Kidney tubule cell (primary cell): ENCODE results near the gene KMT2E.
A peak's percentile ranks its signal among the peaks of the same experiment; 100 is the strongest.

Experiments
- DNase-seq: peaks from one replicate; pipeline ENCODE4 v3.0.0-alpha.2; 2018; ENCODE audit warnings: low spot score

The KMT2E gene

GRCh38 chr7:105131033-105131656 is 117.1 kb downstream of the KMT2E start:
- peak; percentile 51 for DNase-seq

DNA sequence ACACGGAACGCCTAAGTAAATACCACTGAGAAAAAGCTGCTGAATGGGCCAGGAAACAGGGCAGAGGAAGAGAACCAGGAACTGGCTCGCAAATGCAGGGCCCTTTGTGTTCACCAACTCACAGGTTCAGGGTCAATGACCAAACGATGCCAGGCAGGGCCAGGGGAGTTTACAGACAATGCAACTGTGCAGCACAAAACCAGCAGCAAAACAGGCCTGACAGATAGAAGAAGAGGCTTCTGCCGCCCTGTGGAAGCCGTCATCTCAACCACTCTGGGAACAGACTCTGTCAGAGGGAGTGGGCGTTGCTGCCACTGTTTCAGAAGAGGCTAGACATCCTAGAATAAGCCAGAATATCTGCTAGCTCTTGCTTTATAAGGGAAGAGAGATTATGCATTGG is 117.9 kb downstream of the KMT2E start:
- peak; percentile 40 for DNase-seq

DNA sequence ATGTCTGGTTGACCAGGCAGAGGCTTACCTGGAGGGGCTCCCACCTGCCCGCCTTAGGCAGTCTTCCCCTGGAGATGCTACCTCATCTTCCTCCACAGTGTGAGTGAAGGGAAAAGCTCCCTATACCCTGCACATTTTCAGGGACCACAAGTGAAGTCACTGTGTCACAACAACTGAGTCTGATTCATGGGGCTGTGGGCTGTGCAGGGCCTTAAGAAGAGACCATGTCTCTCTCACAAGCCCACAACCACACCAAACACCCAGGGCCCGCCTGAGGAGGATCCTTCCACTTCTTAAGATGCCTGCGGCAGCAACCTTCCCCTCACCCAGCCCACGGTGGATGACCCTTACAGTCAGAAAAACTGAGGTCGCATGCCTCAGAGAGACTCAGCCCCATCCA is 118.3 kb downstream of the KMT2E start:
- DNase-seq = no peak

GRCh38 chr7:105132835-105133234 is 118.8 kb downstream of the KMT2E start:
- no peak for DNase-seq

GRCh38 chr7:105133358-105133757 is 119.4 kb downstream of the KMT2E start:
- no peak for DNase-seq

GRCh38 chr7:105133986-105134655 is 120.1 kb downstream of the KMT2E start:
- DNase-seq = no peak

DNA sequence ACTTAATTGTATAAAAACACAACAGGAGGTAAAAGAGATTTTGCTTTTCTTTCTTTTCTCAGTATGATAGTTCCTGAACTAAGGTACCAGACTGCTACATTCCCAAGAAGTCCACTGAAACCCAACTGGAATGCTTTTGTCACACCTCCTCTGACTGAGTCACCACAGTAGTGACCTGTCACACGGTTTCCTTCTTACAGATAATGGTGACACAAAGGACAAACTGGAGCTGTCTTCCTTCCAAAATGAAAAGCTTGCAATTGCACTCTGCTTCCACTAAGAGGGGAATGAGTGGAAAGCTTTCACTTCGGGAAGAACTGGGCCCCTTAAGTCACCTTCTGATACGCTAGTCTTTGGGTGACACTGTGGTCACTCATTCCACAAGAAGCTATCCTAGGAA is 122.2 kb downstream of the KMT2E start:
- DNase-seq = peak; percentile 65

GRCh38 chr7:105137898-105138297 is 123.9 kb downstream of the KMT2E start:
- DNase-seq = no peak

DNA sequence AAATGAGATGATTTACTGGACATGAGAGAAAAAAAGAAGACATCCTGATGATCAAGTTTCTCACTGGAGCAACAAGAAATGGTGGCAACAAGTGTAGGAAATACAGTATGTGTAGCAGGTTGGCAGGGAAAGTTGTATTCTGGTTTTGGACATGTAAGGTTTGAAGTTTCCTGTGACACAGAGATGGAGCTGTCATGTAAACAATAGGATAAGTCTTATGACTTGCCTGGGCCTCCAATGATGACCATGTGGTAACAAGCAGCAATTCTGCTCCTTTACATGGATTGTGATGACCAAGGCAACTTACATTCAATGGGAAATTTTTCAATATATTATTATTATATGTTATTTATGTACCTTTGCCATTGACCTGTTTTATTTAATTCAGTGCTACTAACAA is 125.4 kb downstream of the KMT2E start:
- DNase-seq = no peak

- DNase-seq = no peak
Measured at GRCh38 chr7:105141068-105141467, 127.1 kb downstream of the KMT2E start.

- DNase-seq = peak; percentile 54
Measured at GRCh38 chr7:105149827-105150226, 135.8 kb downstream of the KMT2E start.

DNA sequence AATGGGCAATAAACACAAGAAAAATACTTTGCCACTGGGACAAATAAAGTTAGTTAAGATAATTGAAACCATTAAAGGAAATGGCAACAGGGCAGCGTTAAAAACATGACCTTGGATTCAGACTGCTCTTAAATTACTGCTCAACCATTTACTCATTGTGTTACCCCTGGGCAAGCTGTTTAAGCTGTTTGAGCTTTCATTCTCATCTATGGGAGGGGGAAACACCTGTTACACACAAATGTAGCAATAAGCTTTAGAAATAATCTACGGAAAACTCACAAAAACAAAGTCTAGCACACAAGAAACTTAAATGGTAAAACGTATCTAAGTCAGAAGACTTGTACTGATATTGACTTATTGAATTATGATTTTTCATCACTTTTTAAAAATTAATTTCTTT is 137.1 kb downstream of the KMT2E start:
- no peak for DNase-seq

DNA sequence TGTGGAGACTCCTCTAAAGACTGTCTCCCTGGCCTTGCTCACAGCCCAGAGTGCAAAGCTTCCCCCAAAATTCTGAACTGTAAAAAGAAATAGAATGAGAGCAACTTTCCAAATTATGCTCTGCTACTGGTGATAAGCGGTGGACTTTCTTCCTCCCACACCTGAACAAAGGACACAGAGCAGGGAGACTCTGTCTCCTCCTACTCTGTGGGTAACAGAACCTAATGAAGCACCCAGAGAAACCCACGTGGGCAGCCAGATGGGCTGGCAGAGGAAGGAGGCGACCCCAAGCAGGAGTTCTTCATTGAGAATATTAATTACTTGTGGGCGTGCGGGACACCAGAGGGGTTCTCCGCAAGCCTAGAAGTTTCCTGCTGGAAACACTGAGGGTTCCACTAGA is 139.5 kb downstream of the KMT2E start:
- no peak for DNase-seq

GRCh38 chr7:105154084-105154483 is 140.1 kb downstream of the KMT2E start:
- no peak for DNase-seq

GRCh38 chr7:105156731-105157130 is 142.7 kb downstream of the KMT2E start:
- DNase-seq = no peak

- DNase-seq = peak; percentile 17
Measured at GRCh38 chr7:105157278-105157677, 143.3 kb downstream of the KMT2E start.

DNA sequence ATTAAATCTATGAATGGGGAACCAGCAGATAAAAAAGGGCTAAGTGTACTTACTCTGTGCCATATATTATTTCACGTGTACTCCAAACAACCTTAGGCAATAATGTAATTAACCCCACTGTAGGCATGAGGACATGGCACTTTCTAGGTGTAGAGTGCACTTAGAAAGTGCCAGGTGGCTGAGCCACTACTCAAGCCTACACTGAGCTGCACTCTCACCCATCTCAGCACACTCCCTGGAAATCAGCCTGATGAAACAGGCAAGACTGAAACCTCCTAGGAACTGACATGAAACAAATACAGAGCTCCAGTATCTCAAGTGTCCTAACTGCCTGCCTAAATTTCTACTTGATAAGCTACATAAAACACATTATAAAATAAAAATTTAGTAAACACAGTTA is 147.4 kb downstream of the KMT2E start:
- DNase-seq = no peak
